Measurements from ENCODE around the gene R3HDML.
"Not testable (repeated sequence)": the region's sequence is repeated elsewhere in the genome, so short reads cannot be mapped to it uniquely, and the experiment has no call there.

R3HDML gene, protein sequence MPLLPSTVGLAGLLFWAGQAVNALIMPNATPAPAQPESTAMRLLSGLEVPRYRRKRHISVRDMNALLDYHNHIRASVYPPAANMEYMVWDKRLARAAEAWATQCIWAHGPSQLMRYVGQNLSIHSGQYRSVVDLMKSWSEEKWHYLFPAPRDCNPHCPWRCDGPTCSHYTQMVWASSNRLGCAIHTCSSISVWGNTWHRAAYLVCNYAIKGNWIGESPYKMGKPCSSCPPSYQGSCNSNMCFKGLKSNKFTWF

GRCh38 chr20:44336725-44337380, at the start of gene R3HDML:
Gene R3HDML (plus strand): TSS chr20:44337043. CDS start chr20:44337158, 115 bp downstream.
- Histone ChIP-seq H3K27me3 (ENCODE audit: control insufficient read depth, insufficient read depth, low read length) (no peaks in the 10 kb centered on the region), H3K36me3 (ENCODE audit: control insufficient read depth, insufficient read depth, low read length) (no peaks in the 10 kb centered on the region), H3K4me1 (ENCODE audit: control insufficient read depth, insufficient read depth, low read length) (0 out of 2 replicates have a peak, but pooled peaks cover 1% of the 10 kb centered on the region), H3K4me3 (ENCODE audit: low read length) (no peak within 1 kb of the TSS), H3K9me3 (ENCODE audit: control insufficient read depth, insufficient read depth, low read length) (no peaks in the 10 kb centered on the region), H3K27ac (ENCODE audit: low read length) (no peak within 1 kb of the TSS)
- no CpG with 5 or more reads among the region's 16 CpGs for WGBS (ENCODE audit: insufficient coverage, insufficient read length)
- DNase-seq (ENCODE audit: low read depth, low spot score): no peak

DNA sequence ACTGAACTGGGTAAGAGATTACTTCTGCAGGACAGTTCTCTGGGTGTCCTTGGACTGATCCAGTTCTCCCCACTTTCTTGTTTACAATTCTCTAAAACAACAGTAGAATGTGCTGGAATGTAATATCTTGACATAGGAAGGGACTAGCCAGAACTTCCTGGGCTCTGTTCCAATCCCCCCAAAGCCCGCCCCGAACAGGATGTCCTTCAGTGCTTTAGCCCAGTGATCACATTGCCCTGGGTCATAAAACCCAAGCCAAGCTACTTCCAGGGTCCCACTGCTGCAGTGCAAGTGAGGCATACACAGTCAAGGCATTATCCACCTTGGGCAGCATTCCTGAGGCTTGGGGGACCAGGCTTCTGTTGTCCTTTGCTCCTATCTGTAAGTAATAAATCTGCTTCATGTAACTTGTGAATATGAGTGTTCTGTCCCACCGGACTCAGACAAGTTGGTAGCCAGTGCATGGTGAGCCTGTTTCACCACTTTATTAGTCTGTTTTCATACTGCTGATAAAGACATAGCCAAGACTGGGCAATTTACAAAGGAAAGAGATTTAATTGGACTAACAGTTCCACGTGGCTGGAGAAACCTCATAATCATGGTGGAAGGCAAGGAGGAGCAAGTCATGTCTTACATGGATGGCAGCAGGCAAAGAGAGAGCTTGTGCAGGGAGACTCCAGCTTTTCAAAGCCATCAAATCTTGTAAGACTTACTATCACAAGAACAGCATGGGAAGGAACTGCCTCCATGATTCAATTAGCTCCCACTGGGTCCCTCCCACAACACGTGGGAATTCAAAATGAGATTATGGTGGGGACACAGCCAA, 49.4 kb upstream of the R3HDML start:
- peaks cover 2% of the 10 kb centered on the region; the same call in 1 of the 2 replicates for H3K4me1 ChIP-seq (ENCODE audit: control insufficient read depth, insufficient read depth, low read length)
- H3K27me3 ChIP-seq (ENCODE audit: control insufficient read depth, insufficient read depth, low read length): no peaks in the 10 kb centered on the region
- H3K4me3 ChIP-seq (ENCODE audit: low read length): no peak overlapping the region
- H3K36me3 ChIP-seq (ENCODE audit: control insufficient read depth, insufficient read depth, low read length): no peaks in the 10 kb centered on the region
- WGBS (ENCODE audit: insufficient coverage, insufficient read length): no CpG with 5 or more reads among the region's 5 CpGs
- DNase-seq (ENCODE audit: low read depth, low spot score): no peak
- H3K27ac ChIP-seq (ENCODE audit: low read length): no peak overlapping the region
- H3K9me3 ChIP-seq (ENCODE audit: control insufficient read depth, insufficient read depth, low read length): no peaks in the 10 kb centered on the region

GRCh38 chr20:44288252-44288651, 48.6 kb upstream of the R3HDML start:
- WGBS (ENCODE audit: insufficient coverage, insufficient read length): no CpG with 5 or more reads among the region's 3 CpGs
- no peaks in the 10 kb centered on the region for H3K9me3 ChIP-seq (ENCODE audit: control insufficient read depth, insufficient read depth, low read length)
- no peak overlapping the region for H3K4me3 ChIP-seq (ENCODE audit: low read length)
- DNase-seq (ENCODE audit: low read depth, low spot score): no peak
- H3K36me3 ChIP-seq (ENCODE audit: control insufficient read depth, insufficient read depth, low read length): no peaks in the 10 kb centered on the region
- H3K27ac ChIP-seq (ENCODE audit: low read length): no peak overlapping the region
- no peaks in the 10 kb centered on the region for H3K27me3 ChIP-seq (ENCODE audit: control insufficient read depth, insufficient read depth, low read length)
- H3K4me1 ChIP-seq (ENCODE audit: control insufficient read depth, insufficient read depth, low read length): peaks cover 2% of the 10 kb centered on the region; the same call in 1 of the 2 replicates

DNA sequence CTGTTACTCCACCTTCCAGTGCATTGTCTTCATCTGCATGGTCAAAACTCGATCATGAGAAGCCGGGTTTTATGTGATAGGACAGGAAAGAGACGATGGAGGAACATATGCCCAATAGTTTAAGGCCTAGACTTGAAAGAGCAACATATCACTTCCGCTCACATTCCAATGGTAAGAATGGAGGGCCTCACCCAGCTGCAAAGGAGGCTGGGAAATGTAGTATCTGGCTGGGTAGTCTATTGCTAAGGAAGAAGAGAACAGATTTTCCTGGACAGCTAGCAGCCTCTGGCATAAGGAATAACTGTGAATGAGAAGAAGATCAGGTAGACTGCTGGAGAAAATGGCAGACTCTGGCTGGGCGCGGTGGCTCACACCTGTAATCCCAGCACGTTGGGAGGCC, 45.1 kb upstream of the R3HDML start:
- Histone ChIP-seq H3K4me1 (ENCODE audit: control insufficient read depth, insufficient read depth, low read length) (no peaks in the 10 kb centered on the region), H3K9me3 (ENCODE audit: control insufficient read depth, insufficient read depth, low read length) (no peaks in the 10 kb centered on the region), H3K4me3 (ENCODE audit: low read length) (no peak overlapping the region), H3K36me3 (ENCODE audit: control insufficient read depth, insufficient read depth, low read length) (no peaks in the 10 kb centered on the region), H3K27me3 (ENCODE audit: control insufficient read depth, insufficient read depth, low read length) (no peaks in the 10 kb centered on the region), H3K27ac (ENCODE audit: low read length) (no peak overlapping the region)
- DNase-seq (ENCODE audit: low read depth, low spot score): no peak
- no CpG with 5 or more reads among the region's 7 CpGs for WGBS (ENCODE audit: insufficient coverage, insufficient read length)

DNA sequence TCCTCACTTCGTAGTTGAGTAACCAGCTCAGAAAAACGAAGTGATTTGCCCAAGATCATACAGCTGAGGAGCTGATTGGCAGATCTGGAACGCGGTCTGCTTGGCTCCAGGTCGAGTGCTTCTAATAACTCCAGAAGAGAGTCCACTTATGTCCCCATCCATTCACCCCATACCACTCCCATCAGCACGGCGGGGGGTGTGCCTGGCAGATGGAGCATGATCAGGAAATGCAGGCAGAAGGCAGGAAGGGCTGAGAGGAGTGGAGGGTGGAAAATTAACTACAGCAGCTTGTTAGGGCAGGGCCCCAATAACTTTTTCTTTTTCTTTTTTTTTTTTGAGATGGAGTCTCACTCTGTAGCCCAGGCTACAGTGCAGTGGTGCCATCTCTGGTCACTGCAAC, 40.8 kb upstream of the R3HDML start:
- WGBS (ENCODE audit: insufficient coverage, insufficient read length): no CpG with 5 or more reads among the region's 7 CpGs
- H3K4me3 ChIP-seq (ENCODE audit: low read length): no peak overlapping the region
- DNase-seq (ENCODE audit: low read depth, low spot score): no peak
- no peaks in the 10 kb centered on the region for H3K27me3 ChIP-seq (ENCODE audit: control insufficient read depth, insufficient read depth, low read length)
- H3K27ac ChIP-seq (ENCODE audit: low read length): no peak overlapping the region
- no peaks in the 10 kb centered on the region for H3K9me3 ChIP-seq (ENCODE audit: control insufficient read depth, insufficient read depth, low read length)
- no peaks in the 10 kb centered on the region; the same call in 1 of the 2 replicates for H3K4me1 ChIP-seq (ENCODE audit: control insufficient read depth, insufficient read depth, low read length)
- H3K36me3 ChIP-seq (ENCODE audit: control insufficient read depth, insufficient read depth, low read length): no peaks in the 10 kb centered on the region

DNA sequence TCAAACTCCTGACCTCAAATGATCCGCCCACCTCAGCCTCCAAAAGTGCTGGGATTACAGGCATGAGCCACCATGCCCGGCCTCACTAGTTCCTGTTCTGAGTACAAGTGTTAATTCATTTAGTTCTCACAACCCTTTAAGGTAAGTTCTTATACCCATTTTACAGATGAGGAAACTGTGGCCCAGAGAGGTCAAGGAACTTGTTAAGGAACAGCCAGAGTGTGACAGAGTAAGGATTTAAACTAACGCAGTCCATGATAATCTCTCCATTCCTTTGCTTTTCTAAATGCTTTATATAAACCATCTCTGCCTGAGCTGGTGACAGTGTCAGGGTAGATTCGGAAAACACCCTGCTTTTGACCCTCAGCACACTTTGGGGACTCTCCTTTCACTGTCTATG, 39.1 kb upstream of the R3HDML start:
- Histone ChIP-seq H3K9me3 (ENCODE audit: control insufficient read depth, insufficient read depth, low read length) (no peaks in the 10 kb centered on the region), H3K36me3 (ENCODE audit: control insufficient read depth, insufficient read depth, low read length) (no peaks in the 10 kb centered on the region), H3K4me3 (ENCODE audit: low read length) (no peak overlapping the region), H3K27me3 (ENCODE audit: control insufficient read depth, insufficient read depth, low read length) (no peaks in the 10 kb centered on the region), H3K27ac (ENCODE audit: low read length) (no peak overlapping the region), H3K4me1 (ENCODE audit: control insufficient read depth, insufficient read depth, low read length) (no peaks in the 10 kb centered on the region; the same call in 1 of the 2 replicates)
- no peak for DNase-seq (ENCODE audit: low read depth, low spot score)
- WGBS (ENCODE audit: insufficient coverage, insufficient read length): no CpG with 5 or more reads among the region's 4 CpGs

- H3K9me3 ChIP-seq (ENCODE audit: control insufficient read depth, insufficient read depth, low read length); H3K27me3 ChIP-seq (ENCODE audit: control insufficient read depth, insufficient read depth, low read length); H3K4me1 ChIP-seq (ENCODE audit: control insufficient read depth, insufficient read depth, low read length); DNase-seq (ENCODE audit: low read depth, low spot score); H3K36me3 ChIP-seq (ENCODE audit: control insufficient read depth, insufficient read depth, low read length); H3K27ac ChIP-seq (ENCODE audit: low read length); H3K4me3 ChIP-seq (ENCODE audit: low read length): not testable (repeated sequence)
- WGBS (ENCODE audit: insufficient coverage, insufficient read length): no CpG with 5 or more reads among the region's 42 CpGs
These were observed 37.8 kb upstream of the R3HDML start for GRCh38 chr20:44299011-44299535.

DNA sequence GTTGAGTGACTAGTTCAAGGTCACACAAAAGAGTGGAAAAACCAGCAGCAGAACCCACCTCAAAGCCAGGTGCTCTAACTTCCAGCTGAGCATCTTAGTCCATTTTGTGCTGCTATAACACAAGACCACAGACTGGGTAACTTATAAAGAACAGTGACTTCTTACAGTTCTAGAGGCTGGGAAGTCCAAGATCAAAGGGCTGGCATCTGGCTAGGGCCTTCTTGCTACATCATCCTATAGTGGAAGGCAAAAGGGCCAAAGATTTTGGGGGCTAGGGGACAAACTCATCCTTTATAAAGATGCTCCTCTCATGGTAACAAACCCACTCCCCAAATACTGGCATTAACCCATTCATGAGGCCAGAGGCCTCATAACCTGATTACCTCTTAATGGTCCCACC, 35.6 kb upstream of the R3HDML start:
- H3K4me1 ChIP-seq (ENCODE audit: control insufficient read depth, insufficient read depth, low read length): no peaks in the 10 kb centered on the region; the same call in 1 of the 2 replicates
- no peak for DNase-seq (ENCODE audit: low read depth, low spot score)
- no peak overlapping the region for H3K27ac ChIP-seq (ENCODE audit: low read length)
- H3K27me3 ChIP-seq (ENCODE audit: control insufficient read depth, insufficient read depth, low read length): no peaks in the 10 kb centered on the region
- H3K4me3 ChIP-seq (ENCODE audit: low read length): no peak overlapping the region
- no peaks in the 10 kb centered on the region for H3K9me3 ChIP-seq (ENCODE audit: control insufficient read depth, insufficient read depth, low read length)
- no peaks in the 10 kb centered on the region for H3K36me3 ChIP-seq (ENCODE audit: control insufficient read depth, insufficient read depth, low read length)

- H3K4me1 ChIP-seq (ENCODE audit: control insufficient read depth, insufficient read depth, low read length): no peaks in the 10 kb centered on the region; the same call in 1 of the 2 replicates
- no peaks in the 10 kb centered on the region for H3K36me3 ChIP-seq (ENCODE audit: control insufficient read depth, insufficient read depth, low read length)
- no peaks in the 10 kb centered on the region for H3K9me3 ChIP-seq (ENCODE audit: control insufficient read depth, insufficient read depth, low read length)
- H3K4me3 ChIP-seq (ENCODE audit: low read length): no peak overlapping the region
- no CpG with 5 or more reads among the region's 5 CpGs for WGBS (ENCODE audit: insufficient coverage, insufficient read length)
- no peak for DNase-seq (ENCODE audit: low read depth, low spot score)
- no peak overlapping the region for H3K27ac ChIP-seq (ENCODE audit: low read length)
- no peaks in the 10 kb centered on the region for H3K27me3 ChIP-seq (ENCODE audit: control insufficient read depth, insufficient read depth, low read length)
These were observed 34.7 kb upstream of the R3HDML start for GRCh38 chr20:44302026-44302669.

DNA sequence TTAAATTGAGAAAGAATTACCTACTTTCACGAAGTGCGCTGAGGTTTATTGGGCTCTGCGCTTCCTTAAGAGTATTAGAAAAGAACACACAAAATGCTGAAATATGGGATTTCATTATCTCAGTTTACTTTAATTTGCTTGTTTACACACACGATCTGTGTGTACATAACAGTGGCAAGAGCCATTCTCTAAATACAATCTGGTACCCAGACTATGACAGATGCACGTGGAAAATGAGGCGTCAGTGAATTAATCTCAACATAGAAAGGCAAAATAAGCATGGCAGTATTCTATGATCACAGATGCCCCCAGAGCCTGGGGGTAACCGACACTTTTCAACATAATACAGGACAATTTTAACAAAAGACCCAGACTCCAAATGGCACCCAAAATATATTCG, 34.1 kb upstream of the R3HDML start:
- Histone ChIP-seq H3K27me3 (ENCODE audit: control insufficient read depth, insufficient read depth, low read length) (no peaks in the 10 kb centered on the region), H3K36me3 (ENCODE audit: control insufficient read depth, insufficient read depth, low read length) (no peaks in the 10 kb centered on the region), H3K27ac (ENCODE audit: low read length) (no peak overlapping the region), H3K4me1 (ENCODE audit: control insufficient read depth, insufficient read depth, low read length) (no peaks in the 10 kb centered on the region; the same call in 1 of the 2 replicates), H3K4me3 (ENCODE audit: low read length) (no peak overlapping the region), H3K9me3 (ENCODE audit: control insufficient read depth, insufficient read depth, low read length) (no peaks in the 10 kb centered on the region)
- no peak for DNase-seq (ENCODE audit: low read depth, low spot score)
- no CpG with 5 or more reads among the region's 8 CpGs for WGBS (ENCODE audit: insufficient coverage, insufficient read length)

Data from iPS DF 6.9 (cell line).